Amygdala (tissue), 56 donors: Measurements from ENCODE around the gene STIM1.

ENCODE experiments used
- DNase-seq, 56 donors: peaks; one replicate each; lab custom pipeline; 2025; lab: John Stamatoyannopoulos, UW

The STIM1 gene

GRCh38 chr11:4138497-4138896 lies 283.0 kb downstream of the STIM1 start:
- no peak for DNase-seq

GRCh38 chr11:4140067-4140636 lies 284.7 kb downstream of the STIM1 start:
- no peak for DNase-seq
